GM23338 (cell line): Measurements from ENCODE around the gene TRMT6. TPM values are rescaled to one million over a fixed set of nuclear protein-coding genes. Genes with fewer than 3 reads are reported as not detected.

Experiments
- ATAC-seq: fragments of 200-7000 bp; cut with Tn5 transposase; 3 replicates; pipeline ENCODE4 v1.9.1; 2020
- DNase-seq: peaks from one replicate; pipeline ENCODE4 v3.0.0-alpha.2; 2015; ENCODE audit warnings: low spot score
- H2AFZ ChIP-seq: fragments of 200-600 bp; sonication (generic); 2 replicates; pipeline ENCODE4 v1.8.0; 2016; ENCODE audit warnings: antibody characterized with exemption, mild to moderate bottlenecking, moderate library complexity
- H3F3A ChIP-seq: fragments of 200-600 bp; sonication (generic); replicated peaks from 2 replicates; pipeline ENCODE4 v1.8.0; 2017; ENCODE audit warnings: antibody characterized with exemption, mixed run types, low read depth
- H3K27ac ChIP-seq: fragments of 200-600 bp; sonication (generic); 2 replicates; pipeline ENCODE4 v1.6.1; 2016; ENCODE audit warnings: low read depth
- H3K27me3 ChIP-seq: fragments of 200-600 bp; sonication (generic); 2 replicates; pipeline ENCODE4 v1.8.0; 2016; ENCODE audit warnings: mild to moderate bottlenecking, mixed run types, moderate library complexity; ENCODE audit not compliant: insufficient read depth
- H3K36me3 ChIP-seq: fragments of 200-600 bp; sonication (generic); 2 replicates; pipeline ENCODE4 v1.8.0; 2016; ENCODE audit warnings: mild to moderate bottlenecking; ENCODE audit not compliant: insufficient read depth
- H3K4me1 ChIP-seq: fragments of 200-600 bp; sonication (generic); 2 replicates; pipeline ENCODE4 v1.8.0; 2016; ENCODE audit warnings: mild to moderate bottlenecking, moderate library complexity; ENCODE audit not compliant: insufficient read depth
- H3K4me2 ChIP-seq: fragments of 200-600 bp; sonication (generic); 2 replicates; pipeline ENCODE4 v1.7.1; 2017; ENCODE audit warnings: mixed run types
- H3K4me3 ChIP-seq: fragments of 200-600 bp; sonication (generic); 2 replicates; pipeline ENCODE4 v1.6.1; 2016; ENCODE audit warnings: mixed run types
- H3K79me2 ChIP-seq: fragments of 200-600 bp; sonication (generic); replicated peaks from 2 replicates; pipeline ENCODE4 v1.8.0; 2017; ENCODE audit warnings: mild to moderate bottlenecking; ENCODE audit not compliant: insufficient read depth
- H3K9me2 ChIP-seq: fragments of 200-600 bp; sonication (generic); 2 replicates; pipeline ENCODE4 v1.8.0; 2017; ENCODE audit not compliant: insufficient read depth
- H4K20me1 ChIP-seq: fragments of 200-600 bp; sonication (generic); replicated peaks from 2 replicates; pipeline ENCODE4 v1.8.0; 2017; ENCODE audit warnings: mild to moderate bottlenecking; ENCODE audit not compliant: insufficient read depth
- H3K27ac Mint-ChIP-seq: 2 replicates; pipeline ENCODE4 v1.8.0; 2020; ENCODE audit warnings: inconsistent platforms, mild to moderate bottlenecking, moderate library complexity, mixed read lengths
- H3K27me3 Mint-ChIP-seq: 3 replicates; pipeline ENCODE4 v1.8.0; 2022; ENCODE audit warnings: low read depth, mild to moderate bottlenecking, moderate library complexity, mixed read lengths, inconsistent platforms; ENCODE audit not compliant: insufficient read depth, poor library complexity
- H3K36me3 Mint-ChIP-seq: 3 replicates; pipeline ENCODE4 v1.8.0; 2021; ENCODE audit warnings: low read depth, mild to moderate bottlenecking, inconsistent platforms, moderate library complexity, mixed read lengths
- H3K4me1 Mint-ChIP-seq: 3 replicates; pipeline ENCODE4 v1.8.0; 2020; ENCODE audit warnings: mild to moderate bottlenecking, inconsistent platforms, mixed read lengths
- H3K4me3 Mint-ChIP-seq: 3 replicates; pipeline ENCODE4 v1.8.0; 2021; ENCODE audit warnings: moderate library complexity, mild to moderate bottlenecking, inconsistent platforms, mixed read lengths
- H3K9me3 Mint-ChIP-seq: 3 replicates; pipeline ENCODE4 v1.8.0; 2020; ENCODE audit warnings: moderate library complexity, mild to moderate bottlenecking, inconsistent platforms, mixed read lengths
- CREB1 ChIP-seq: fragments of 250-450 bp; sonication (Bioruptor Pico); IDR thresholded peaks from 2 replicates; pipeline ENCODE4 v1.5.0; 2020; ENCODE audit warnings: low read depth, mild to moderate bottlenecking, moderate library complexity
- EZH2 ChIP-seq: fragments of 200-600 bp; sonication (generic); IDR thresholded peaks from one replicate; pipeline ENCODE4 v1.8.0; 2017; ENCODE audit warnings: antibody characterized with exemption, mild to moderate bottlenecking, low read depth; ENCODE audit not compliant: unreplicated experiment
- EZH2phosphoT487 ChIP-seq: fragments of 200-600 bp; sonication (generic); IDR thresholded peaks from one replicate; pipeline ENCODE4 v1.8.1; 2018; ENCODE audit warnings: antibody characterized with exemption; ENCODE audit not compliant: unreplicated experiment
- JUNB ChIP-seq: IDR thresholded peaks from one replicate; pipeline ENCODE4 v1.6.1; 2016; ENCODE audit warnings: antibody characterized with exemption; ENCODE audit not compliant: unreplicated experiment
- NANOG ChIP-seq: IDR thresholded peaks from 2 replicates; pipeline ENCODE4 v1.6.1; 2016; ENCODE audit warnings: antibody characterized with exemption, borderline replicate concordance
- POLR2AphosphoS5 ChIP-seq: IDR thresholded peaks from 2 replicates; pipeline ENCODE4 v1.6.1; 2016; ENCODE audit warnings: antibody characterized with exemption, low read depth
- STAT1 ChIP-seq: IDR thresholded peaks from one replicate; pipeline ENCODE4 v1.6.1; 2016; ENCODE audit warnings: antibody characterized with exemption; ENCODE audit not compliant: unreplicated experiment
- ZNF114 ChIP-seq: fragments of 250-450 bp; sonication (Bioruptor Pico); IDR thresholded peaks from 2 replicates; pipeline ENCODE4 v1.5.0; 2020; ENCODE audit warnings: mild to moderate bottlenecking, moderate library complexity
- ZNF331 ChIP-seq: fragments of 250-450 bp; sonication (Bioruptor Pico); IDR thresholded peaks from 2 replicates; pipeline ENCODE4 v1.5.0; 2020; ENCODE audit warnings: low read depth, mild to moderate bottlenecking, moderate library complexity
- polyA plus RNA-seq: library from polyadenylated mRNA; unstranded; fragments of >200 nt; fragmentation: Nextera tagmentation; extraction: Ambion mirVana; gene quantifications from 2 replicates; pipeline ENCODE4 v1.2.1, GENCODE V29; 2016
- total RNA-seq: library from RNA; depleted of rRNA; stranded (reverse); fragments of >200 nt; shearing (Covaris generic); gene quantifications from 2 replicates; pipeline ENCODE4 v1.2.3, GENCODE V29; 2014
- TF ChIP-seq, protein P1 (sequence below), 2 experiments: fragments of 200-600 bp in 1 of 2; sonication (generic) in 1 of 2; conservative IDR thresholded peaks; 2 replicates each; pipeline versions ENCODE4 v1.5.1 to v1.6.1; 2016 to 2017; ENCODE audit warnings: antibody characterized with exemption in 2 of 2, low read depth in 2 of 2, mild to moderate bottlenecking in 2 of 2, moderate library complexity in 1 of 2
- TF ChIP-seq, protein P2 (sequence below): IDR thresholded peaks from 2 replicates; pipeline ENCODE4 v1.6.1; 2016; ENCODE audit warnings: antibody characterized with exemption
- TF ChIP-seq, protein P3 (sequence below): IDR thresholded peaks from one replicate; pipeline ENCODE4 v1.6.1; 2018; ENCODE audit warnings: antibody characterized with exemption; ENCODE audit not compliant: unreplicated experiment
- TF ChIP-seq, protein P4 (sequence below): fragments of 250-450 bp; sonication (Bioruptor Pico); IDR thresholded peaks from 2 replicates; pipeline ENCODE4 v1.5.0; 2020; ENCODE audit warnings: mild to moderate bottlenecking, moderate library complexity

TRMT6 gene
- total and polyA plus RNA-seq, 2 experiments from 2014 or later: 15.5 to 26.3 TPM

DNA sequence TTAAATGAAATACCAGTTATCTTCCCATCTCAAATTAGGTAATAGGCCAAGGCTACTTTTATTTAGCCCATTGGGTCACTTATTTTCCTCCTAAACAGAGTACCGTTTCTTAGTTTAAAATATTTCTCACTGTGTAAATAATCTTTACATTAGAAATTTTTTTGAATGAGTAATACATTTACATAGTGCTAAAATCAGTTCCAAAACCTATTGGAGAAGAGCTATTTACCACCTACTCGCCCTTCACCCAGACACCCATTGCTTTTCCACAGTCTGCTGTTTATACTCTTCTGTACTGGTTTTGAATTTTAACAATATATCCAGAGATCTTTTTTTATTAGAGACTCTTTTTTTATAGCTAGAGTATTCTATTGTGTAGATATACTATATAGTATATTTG is 37.0 kb upstream of the TRMT6 start:
- H3K9me3 Mint-ChIP-seq: no peaks in the 10 kb centered on the region
- DNase-seq (no peak), ATAC-seq (no peak)
- H3K79me2 ChIP-seq: no peaks in the 10 kb centered on the region
- no peaks in the 10 kb centered on the region for H3K4me1 Mint-ChIP-seq
- H3K4me3 ChIP-seq: no peak overlapping the region
- no peaks in the 10 kb centered on the region for H3K9me2 ChIP-seq
- no peak overlapping the region for H3K4me3 Mint-ChIP-seq
- no peaks in the 10 kb centered on the region for H3F3A ChIP-seq
- peaks cover 51% of the 10 kb centered on the region for H3K36me3 Mint-ChIP-seq
- no peak overlapping the region for H3K27ac ChIP-seq
- H3K27me3 ChIP-seq: no peaks in the 10 kb centered on the region
- no peaks in the 10 kb centered on the region for H3K4me1 ChIP-seq
- H3K4me2 ChIP-seq: no peak overlapping the region
- TF ChIP-seq ZNF114 (CRISPR knock-in tag): no peak
- TF ChIP-seq, protein P1, sequence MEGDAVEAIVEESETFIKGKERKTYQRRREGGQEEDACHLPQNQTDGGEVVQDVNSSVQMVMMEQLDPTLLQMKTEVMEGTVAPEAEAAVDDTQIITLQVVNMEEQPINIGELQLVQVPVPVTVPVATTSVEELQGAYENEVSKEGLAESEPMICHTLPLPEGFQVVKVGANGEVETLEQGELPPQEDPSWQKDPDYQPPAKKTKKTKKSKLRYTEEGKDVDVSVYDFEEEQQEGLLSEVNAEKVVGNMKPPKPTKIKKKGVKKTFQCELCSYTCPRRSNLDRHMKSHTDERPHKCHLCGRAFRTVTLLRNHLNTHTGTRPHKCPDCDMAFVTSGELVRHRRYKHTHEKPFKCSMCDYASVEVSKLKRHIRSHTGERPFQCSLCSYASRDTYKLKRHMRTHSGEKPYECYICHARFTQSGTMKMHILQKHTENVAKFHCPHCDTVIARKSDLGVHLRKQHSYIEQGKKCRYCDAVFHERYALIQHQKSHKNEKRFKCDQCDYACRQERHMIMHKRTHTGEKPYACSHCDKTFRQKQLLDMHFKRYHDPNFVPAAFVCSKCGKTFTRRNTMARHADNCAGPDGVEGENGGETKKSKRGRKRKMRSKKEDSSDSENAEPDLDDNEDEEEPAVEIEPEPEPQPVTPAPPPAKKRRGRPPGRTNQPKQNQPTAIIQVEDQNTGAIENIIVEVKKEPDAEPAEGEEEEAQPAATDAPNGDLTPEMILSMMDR (conservative IDR thresholded peaks at IDR 0.05; ENCODE audit: low read depth in 2 of 2): no peak
- TF ChIP-seq, protein P2, sequence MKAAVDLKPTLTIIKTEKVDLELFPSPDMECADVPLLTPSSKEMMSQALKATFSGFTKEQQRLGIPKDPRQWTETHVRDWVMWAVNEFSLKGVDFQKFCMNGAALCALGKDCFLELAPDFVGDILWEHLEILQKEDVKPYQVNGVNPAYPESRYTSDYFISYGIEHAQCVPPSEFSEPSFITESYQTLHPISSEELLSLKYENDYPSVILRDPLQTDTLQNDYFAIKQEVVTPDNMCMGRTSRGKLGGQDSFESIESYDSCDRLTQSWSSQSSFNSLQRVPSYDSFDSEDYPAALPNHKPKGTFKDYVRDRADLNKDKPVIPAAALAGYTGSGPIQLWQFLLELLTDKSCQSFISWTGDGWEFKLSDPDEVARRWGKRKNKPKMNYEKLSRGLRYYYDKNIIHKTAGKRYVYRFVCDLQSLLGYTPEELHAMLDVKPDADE: no peak
- TF ChIP-seq JUNB: no peak
- TF ChIP-seq NANOG: no peak
- no peak for TF ChIP-seq STAT1
- TF ChIP-seq POLR2AphosphoS5: no peak
- TF ChIP-seq, protein P3, sequence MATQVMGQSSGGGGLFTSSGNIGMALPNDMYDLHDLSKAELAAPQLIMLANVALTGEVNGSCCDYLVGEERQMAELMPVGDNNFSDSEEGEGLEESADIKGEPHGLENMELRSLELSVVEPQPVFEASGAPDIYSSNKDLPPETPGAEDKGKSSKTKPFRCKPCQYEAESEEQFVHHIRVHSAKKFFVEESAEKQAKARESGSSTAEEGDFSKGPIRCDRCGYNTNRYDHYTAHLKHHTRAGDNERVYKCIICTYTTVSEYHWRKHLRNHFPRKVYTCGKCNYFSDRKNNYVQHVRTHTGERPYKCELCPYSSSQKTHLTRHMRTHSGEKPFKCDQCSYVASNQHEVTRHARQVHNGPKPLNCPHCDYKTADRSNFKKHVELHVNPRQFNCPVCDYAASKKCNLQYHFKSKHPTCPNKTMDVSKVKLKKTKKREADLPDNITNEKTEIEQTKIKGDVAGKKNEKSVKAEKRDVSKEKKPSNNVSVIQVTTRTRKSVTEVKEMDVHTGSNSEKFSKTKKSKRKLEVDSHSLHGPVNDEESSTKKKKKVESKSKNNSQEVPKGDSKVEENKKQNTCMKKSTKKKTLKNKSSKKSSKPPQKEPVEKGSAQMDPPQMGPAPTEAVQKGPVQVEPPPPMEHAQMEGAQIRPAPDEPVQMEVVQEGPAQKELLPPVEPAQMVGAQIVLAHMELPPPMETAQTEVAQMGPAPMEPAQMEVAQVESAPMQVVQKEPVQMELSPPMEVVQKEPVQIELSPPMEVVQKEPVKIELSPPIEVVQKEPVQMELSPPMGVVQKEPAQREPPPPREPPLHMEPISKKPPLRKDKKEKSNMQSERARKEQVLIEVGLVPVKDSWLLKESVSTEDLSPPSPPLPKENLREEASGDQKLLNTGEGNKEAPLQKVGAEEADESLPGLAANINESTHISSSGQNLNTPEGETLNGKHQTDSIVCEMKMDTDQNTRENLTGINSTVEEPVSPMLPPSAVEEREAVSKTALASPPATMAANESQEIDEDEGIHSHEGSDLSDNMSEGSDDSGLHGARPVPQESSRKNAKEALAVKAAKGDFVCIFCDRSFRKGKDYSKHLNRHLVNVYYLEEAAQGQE: no peak
- TF ChIP-seq, protein P4, sequence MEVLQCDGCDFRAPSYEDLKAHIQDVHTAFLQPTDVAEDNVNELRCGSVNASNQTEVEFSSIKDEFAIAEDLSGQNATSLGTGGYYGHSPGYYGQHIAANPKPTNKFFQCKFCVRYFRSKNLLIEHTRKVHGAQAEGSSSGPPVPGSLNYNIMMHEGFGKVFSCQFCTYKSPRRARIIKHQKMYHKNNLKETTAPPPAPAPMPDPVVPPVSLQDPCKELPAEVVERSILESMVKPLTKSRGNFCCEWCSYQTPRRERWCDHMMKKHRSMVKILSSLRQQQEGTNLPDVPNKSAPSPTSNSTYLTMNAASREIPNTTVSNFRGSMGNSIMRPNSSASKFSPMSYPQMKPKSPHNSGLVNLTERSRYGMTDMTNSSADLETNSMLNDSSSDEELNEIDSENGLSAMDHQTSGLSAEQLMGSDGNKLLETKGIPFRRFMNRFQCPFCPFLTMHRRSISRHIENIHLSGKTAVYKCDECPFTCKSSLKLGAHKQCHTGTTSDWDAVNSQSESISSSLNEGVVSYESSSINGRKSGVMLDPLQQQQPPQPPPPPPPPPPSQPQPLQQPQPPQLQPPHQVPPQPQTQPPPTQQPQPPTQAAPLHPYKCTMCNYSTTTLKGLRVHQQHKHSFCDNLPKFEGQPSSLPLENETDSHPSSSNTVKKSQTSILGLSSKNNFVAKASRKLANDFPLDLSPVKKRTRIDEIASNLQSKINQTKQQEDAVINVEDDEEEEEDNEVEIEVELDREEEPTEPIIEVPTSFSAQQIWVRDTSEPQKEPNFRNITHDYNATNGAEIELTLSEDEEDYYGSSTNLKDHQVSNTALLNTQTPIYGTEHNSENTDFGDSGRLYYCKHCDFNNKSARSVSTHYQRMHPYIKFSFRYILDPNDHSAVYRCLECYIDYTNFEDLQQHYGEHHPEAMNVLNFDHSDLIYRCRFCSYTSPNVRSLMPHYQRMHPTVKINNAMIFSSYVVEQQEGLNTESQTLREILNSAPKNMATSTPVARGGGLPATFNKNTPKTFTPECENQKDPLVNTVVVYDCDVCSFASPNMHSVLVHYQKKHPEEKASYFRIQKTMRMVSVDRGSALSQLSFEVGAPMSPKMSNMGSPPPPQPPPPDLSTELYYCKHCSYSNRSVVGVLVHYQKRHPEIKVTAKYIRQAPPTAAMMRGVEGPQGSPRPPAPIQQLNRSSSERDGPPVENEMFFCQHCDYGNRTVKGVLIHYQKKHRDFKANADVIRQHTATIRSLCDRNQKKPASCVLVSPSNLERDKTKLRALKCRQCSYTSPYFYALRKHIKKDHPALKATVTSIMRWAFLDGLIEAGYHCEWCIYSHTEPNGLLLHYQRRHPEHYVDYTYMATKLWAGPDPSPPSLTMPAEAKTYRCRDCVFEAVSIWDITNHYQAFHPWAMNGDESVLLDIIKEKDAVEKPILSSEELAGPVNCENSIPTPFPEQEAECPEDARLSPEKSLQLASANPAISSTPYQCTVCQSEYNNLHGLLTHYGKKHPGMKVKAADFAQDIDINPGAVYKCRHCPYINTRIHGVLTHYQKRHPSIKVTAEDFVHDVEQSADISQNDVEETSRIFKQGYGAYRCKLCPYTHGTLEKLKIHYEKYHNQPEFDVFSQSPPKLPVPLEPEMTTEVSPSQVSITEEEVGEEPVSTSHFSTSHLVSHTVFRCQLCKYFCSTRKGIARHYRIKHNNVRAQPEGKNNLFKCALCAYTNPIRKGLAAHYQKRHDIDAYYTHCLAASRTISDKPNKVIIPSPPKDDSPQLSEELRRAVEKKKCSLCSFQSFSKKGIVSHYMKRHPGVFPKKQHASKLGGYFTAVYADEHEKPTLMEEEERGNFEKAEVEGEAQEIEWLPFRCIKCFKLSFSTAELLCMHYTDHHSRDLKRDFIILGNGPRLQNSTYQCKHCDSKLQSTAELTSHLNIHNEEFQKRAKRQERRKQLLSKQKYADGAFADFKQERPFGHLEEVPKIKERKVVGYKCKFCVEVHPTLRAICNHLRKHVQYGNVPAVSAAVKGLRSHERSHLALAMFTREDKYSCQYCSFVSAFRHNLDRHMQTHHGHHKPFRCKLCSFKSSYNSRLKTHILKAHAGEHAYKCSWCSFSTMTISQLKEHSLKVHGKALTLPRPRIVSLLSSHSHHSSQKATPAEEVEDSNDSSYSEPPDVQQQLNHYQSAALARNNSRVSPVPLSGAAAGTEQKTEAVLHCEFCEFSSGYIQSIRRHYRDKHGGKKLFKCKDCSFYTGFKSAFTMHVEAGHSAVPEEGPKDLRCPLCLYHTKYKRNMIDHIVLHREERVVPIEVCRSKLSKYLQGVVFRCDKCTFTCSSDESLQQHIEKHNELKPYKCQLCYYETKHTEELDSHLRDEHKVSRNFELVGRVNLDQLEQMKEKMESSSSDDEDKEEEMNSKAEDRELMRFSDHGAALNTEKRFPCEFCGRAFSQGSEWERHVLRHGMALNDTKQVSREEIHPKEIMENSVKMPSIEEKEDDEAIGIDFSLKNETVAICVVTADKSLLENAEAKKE (CRISPR knock-in tag): no peak
- no peak for TF ChIP-seq ZNF331
- no peak for TF ChIP-seq EZH2
- no peak for TF ChIP-seq EZH2phosphoT487
- no peak for TF ChIP-seq CREB1 (CRISPR knock-in tag)
- no peaks in the 10 kb centered on the region for H3K27me3 Mint-ChIP-seq
- no peak overlapping the region for H2AFZ ChIP-seq
- H3K36me3 ChIP-seq: peaks cover 29% of the 10 kb centered on the region
- peaks cover 34% of the 10 kb centered on the region for H4K20me1 ChIP-seq
- H3K27ac Mint-ChIP-seq: no peak overlapping the region
